ENCODE results near the gene TMEM135. TPM values are rescaled to one million over a fixed set of nuclear protein-coding genes. Genes with fewer than 3 reads are reported as not detected.
"Not testable (repeated sequence)": the region's sequence is repeated elsewhere in the genome, so short reads cannot be mapped to it uniquely, and the experiment has no call there.

TMEM135 gene
- 10 to 100 TPM in 4 of 5 donors, 1 to 10 TPM in 1; 6.3 to 20.8 (median 12.7) TPM for total RNA-seq
- total RNA-seq (2013): 19.1 TPM
- total RNA-seq: 5.4 to 36.2 (median 20.8) reads per million in 29 experiments

DNA sequence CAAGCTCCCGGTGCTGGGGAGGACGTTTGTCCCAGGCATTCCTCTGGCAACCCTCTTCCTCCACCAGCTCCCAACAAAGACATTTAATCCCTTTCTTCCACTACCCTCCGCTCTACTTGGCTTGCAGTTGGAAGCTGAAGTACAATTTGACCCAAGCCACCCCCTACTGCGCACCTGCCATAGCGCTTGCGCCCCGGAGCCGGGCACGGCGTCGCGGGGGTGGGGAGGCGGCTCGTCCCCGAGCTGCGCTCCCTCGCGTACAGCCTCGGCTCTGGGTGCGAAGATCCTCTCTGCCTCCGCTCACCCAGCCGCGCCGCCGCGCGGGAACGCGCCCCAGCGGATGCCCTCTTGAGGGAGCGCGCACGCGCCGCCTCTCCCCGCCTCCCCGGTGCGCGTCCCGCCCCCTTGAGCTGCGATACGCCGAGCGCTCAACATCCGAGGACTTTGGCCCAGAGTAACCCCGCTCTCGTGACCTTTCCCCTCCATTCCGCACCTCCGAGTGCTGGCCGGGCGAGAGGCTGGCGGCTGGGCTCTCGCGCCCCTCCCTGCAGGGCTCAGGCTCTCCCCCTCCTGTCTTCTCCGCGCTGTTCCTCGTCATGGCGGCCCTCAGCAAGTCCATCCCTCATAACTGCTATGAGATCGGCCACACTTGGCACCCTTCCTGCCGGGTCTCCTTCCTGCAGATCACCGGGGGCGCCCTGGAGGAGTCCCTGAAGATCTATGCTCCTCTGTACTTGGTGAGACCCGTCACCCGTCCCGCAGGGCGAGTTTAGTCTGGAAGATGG is at the start of gene TMEM135:
TSS of gene TMEM135 (plus strand) at position 485 of the 785 bp plus-strand sequence. CDS start at position 597, 112 bp downstream.
- peaks cover 12 to 14% of the 10 kb centered on the region in 2 experiments for H3K4me1 ChIP-seq (ENCODE audit: control insufficient read depth in 1 of 2, extremely low read depth in 1 of 2, insufficient read depth in 2 of 2, low read length in 2 of 2)
- Mint-ChIP-seq H3K27ac (peak within 1 kb of the TSS; percentile 81 to 94), H3K36me3 (peaks cover 16% of the 10 kb centered on the region), H3K4me1 (peaks cover 56 to 60% (median 58%) of the 10 kb centered on the region in 3 donors), H3K27me3 (no peaks in the 10 kb centered on the region), H3K9me3 (no peaks in the 10 kb centered on the region), H3K4me3 (peak within 1 kb of the TSS; percentile 96 to 97 (median 96))
- WGBS (ENCODE audit: insufficient coverage): under 1% methylated on average over 60 of the region's 66 CpGs
- H3K27ac ChIP-seq (ENCODE audit: low read length): peak within 1 kb of the TSS; percentile 71
- DNase-seq: peak; percentile 82 to 94 (median 88)
- peak; percentile 94 to 96 (median 96) for ATAC-seq (replicated peaks in 1 of 4)
- H3K27me3 ChIP-seq (replicated peaks in 1 of 2; ENCODE audit: control insufficient read depth in 2 of 2, extremely low read depth in 1 of 2, insufficient read depth in 2 of 2, low read length in 1 of 2): no peaks in the 10 kb centered on the region
- no peaks in the 10 kb centered on the region for H3K36me3 ChIP-seq (ENCODE audit: control insufficient read depth in 2 of 2, extremely low read depth in 1 of 2, insufficient read depth in 1 of 2, low read length in 1 of 2)
- peak within 1 kb of the TSS; percentile 86 to 88 for H3K4me3 ChIP-seq (ENCODE audit: control insufficient read depth in 1 of 2, extremely low read depth in 1 of 2, low read length in 1 of 2)
- ChIA-PET CTCF (interaction anchor here in 1 of 2 donors (1.0 to 1.3 kb wide), 3 partner anchors 42 to 60 kb away, joined by 3 to 9 read pairs (median 4); no protein-coding TSS in a partner anchor), POLR2A (interaction anchor here (0.6 to 1.3 kb wide), 4 partner anchors 44 to 1293 kb away, joined by 5 to 16 read pairs (median 10); no protein-coding TSS in a partner anchor)
- no peaks in the 10 kb centered on the region for H3K9me3 ChIP-seq

DNA sequence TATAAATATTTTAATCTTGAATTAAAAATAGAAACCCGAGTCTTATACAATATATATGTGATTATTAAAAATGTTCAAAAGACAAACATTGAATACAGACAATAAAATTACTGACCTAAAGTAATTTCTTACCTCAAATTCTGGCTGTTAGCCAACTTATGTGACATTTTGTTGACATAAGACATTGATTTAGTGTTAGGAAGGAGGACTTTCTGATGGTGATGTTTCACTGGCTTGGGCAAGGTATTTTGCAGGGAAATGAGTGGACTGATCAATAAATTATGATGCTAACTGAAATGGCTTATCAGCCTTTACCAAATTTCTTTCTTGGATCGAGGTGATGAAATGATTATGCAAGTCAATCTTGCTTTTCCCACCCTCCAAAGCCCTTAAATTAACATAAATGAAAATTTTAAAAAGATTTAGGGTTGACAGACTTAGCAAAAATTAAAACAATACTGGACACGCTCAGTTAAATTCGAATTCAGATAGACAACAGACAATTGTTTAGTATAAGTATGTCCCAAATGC is 49.3 kb upstream of the TMEM135 start:
- no peaks in the 10 kb centered on the region for H3K4me1 Mint-ChIP-seq
- no peak overlapping the region for H3K4me3 Mint-ChIP-seq
- ATAC-seq (replicated peaks in 1 of 4): no peak
- peaks cover 0 to 3% of the 10 kb centered on the region in 2 donors for H3K27me3 Mint-ChIP-seq
- Histone ChIP-seq H3K9me3 (no peaks in the 10 kb centered on the region), H3K4me3 (ENCODE audit: control insufficient read depth in 1 of 2, extremely low read depth in 1 of 2, low read length in 1 of 2) (no peak overlapping the region), H3K36me3 (ENCODE audit: control insufficient read depth in 2 of 2, extremely low read depth in 1 of 2, insufficient read depth in 1 of 2, low read length in 1 of 2) (no peaks in the 10 kb centered on the region), H3K27ac (ENCODE audit: low read length) (no peak overlapping the region), H3K4me1 (ENCODE audit: control insufficient read depth in 1 of 2, extremely low read depth in 1 of 2, insufficient read depth in 2 of 2, low read length in 2 of 2) (no peaks in the 10 kb centered on the region), H3K27me3 (replicated peaks in 1 of 2; ENCODE audit: control insufficient read depth in 2 of 2, extremely low read depth in 1 of 2, insufficient read depth in 2 of 2, low read length in 1 of 2) (peaks cover 0 to 4% of the 10 kb centered on the region in 2 experiments)
- no peaks in the 10 kb centered on the region for H3K9me3 Mint-ChIP-seq
- H3K36me3 Mint-ChIP-seq: no peaks in the 10 kb centered on the region
- CTCF ChIA-PET: no interaction called here
- POLR2A ChIA-PET: no interaction called here
- H3K27ac Mint-ChIP-seq: no peak overlapping the region
- WGBS (ENCODE audit: insufficient coverage): no CpG with 5 or more reads among the region's 4 CpGs
- no peak for DNase-seq

DNA sequence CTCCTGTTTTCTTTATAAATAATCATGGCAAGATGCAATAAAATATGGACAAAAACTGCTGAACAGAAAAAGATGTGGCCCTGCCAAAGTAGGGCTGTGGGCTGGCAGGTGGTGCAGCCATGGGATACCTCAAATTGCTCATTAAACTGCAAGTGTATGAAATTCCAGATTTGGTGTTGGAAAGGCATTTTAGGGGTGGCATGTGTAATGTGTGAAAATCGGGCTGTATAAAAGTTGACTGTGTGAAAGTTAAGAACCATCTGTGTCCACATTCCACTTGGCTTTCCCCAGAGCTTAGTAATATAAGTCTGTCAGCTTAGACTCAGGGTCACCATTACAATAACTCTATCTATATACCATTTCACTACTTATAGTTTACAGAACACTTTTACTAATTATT is 47.7 kb upstream of the TMEM135 start:
- no peak for ATAC-seq (replicated peaks in 1 of 4)
- Histone ChIP-seq H3K4me1 (ENCODE audit: control insufficient read depth in 1 of 2, extremely low read depth in 1 of 2, insufficient read depth in 2 of 2, low read length in 2 of 2) (no peaks in the 10 kb centered on the region), H3K27ac (ENCODE audit: low read length) (no peak overlapping the region), H3K9me3 (no peaks in the 10 kb centered on the region), H3K27me3 (replicated peaks in 1 of 2; ENCODE audit: control insufficient read depth in 2 of 2, extremely low read depth in 1 of 2, insufficient read depth in 2 of 2, low read length in 1 of 2) (peaks cover 0 to 4% of the 10 kb centered on the region in 2 experiments), H3K4me3 (ENCODE audit: control insufficient read depth in 1 of 2, extremely low read depth in 1 of 2, low read length in 1 of 2) (no peak overlapping the region), H3K36me3 (ENCODE audit: control insufficient read depth in 2 of 2, extremely low read depth in 1 of 2, insufficient read depth in 1 of 2, low read length in 1 of 2) (no peaks in the 10 kb centered on the region)
- Mint-ChIP-seq H3K4me3 (no peak overlapping the region), H3K27ac (no peak overlapping the region), H3K36me3 (no peaks in the 10 kb centered on the region), H3K4me1 (no peaks in the 10 kb centered on the region), H3K9me3 (no peaks in the 10 kb centered on the region), H3K27me3 (peaks cover 0 to 3% of the 10 kb centered on the region in 2 donors)
- ChIA-PET POLR2A (interaction anchor here in 1 of 2 donors (0.6 kb wide), 1 partner anchor 10 kb away, joined by 8 read pairs; no protein-coding TSS in a partner anchor), CTCF (interaction anchor here in 1 of 2 donors (0.6 kb wide), 1 partner anchor 329 kb away, joined by 3 read pairs; no protein-coding TSS in a partner anchor)
- DNase-seq: no peak
- WGBS (ENCODE audit: insufficient coverage): no CpG with 5 or more reads among the region's 1 CpG

- WGBS (ENCODE audit: insufficient coverage): 67% methylated on average over 1 of the region's 3 CpGs
- POLR2A ChIA-PET: no interaction called here
- CTCF ChIA-PET: no interaction called here
Measured at GRCh38 chr11:86990515-86990914, 47.2 kb upstream of the TMEM135 start.

GRCh38 chr11:86991341-86991740 is 46.4 kb upstream of the TMEM135 start:
- POLR2A ChIA-PET: no interaction called here
- H3K9me3 ChIP-seq: no peaks in the 10 kb centered on the region

More at GRCh38 chr11:86990515-86990914, 47.2 kb upstream of the TMEM135 start:
- Histone ChIP-seq H3K4me1 (ENCODE audit: control insufficient read depth in 1 of 2, extremely low read depth in 1 of 2, insufficient read depth in 2 of 2, low read length in 2 of 2) (no peaks in the 10 kb centered on the region), H3K27me3 (replicated peaks in 1 of 2; ENCODE audit: control insufficient read depth in 2 of 2, extremely low read depth in 1 of 2, insufficient read depth in 2 of 2, low read length in 1 of 2) (peaks cover 0 to 2% of the 10 kb centered on the region in 2 experiments), H3K9me3 (no peaks in the 10 kb centered on the region), H3K36me3 (ENCODE audit: control insufficient read depth in 2 of 2, extremely low read depth in 1 of 2, insufficient read depth in 1 of 2, low read length in 1 of 2) (no peaks in the 10 kb centered on the region), H3K27ac (ENCODE audit: low read length) (no peak overlapping the region), H3K4me3 (ENCODE audit: control insufficient read depth in 1 of 2, extremely low read depth in 1 of 2, low read length in 1 of 2) (no peak overlapping the region)
- Mint-ChIP-seq H3K27ac (no peak overlapping the region), H3K9me3 (no peaks in the 10 kb centered on the region), H3K4me3 (no peak overlapping the region), H3K36me3 (no peaks in the 10 kb centered on the region), H3K27me3 (peaks cover 0 to 3% of the 10 kb centered on the region in 2 donors), H3K4me1 (no peaks in the 10 kb centered on the region)
- no peak for DNase-seq
- ATAC-seq (replicated peaks in 1 of 4): no peak

DNA sequence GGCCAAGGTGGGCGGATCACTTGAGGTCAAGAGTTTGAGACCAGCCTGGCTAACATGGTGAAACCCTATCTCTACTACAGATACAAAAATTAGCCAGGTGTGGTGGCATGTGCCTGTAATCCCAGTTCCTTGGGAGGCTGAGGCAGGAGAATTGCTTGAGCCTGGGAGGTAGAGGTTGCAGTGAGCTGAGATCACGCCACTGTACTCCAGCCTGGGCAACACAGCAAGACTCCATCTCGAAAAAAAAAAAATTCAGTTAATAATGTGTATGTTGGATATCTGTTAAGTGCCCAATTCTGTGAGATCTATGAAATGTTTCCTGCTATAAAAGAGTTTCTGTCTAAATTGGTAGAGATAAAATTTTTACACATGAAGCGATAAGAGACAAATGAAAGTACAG is 45.4 kb upstream of the TMEM135 start:
- H3K27ac Mint-ChIP-seq; H3K36me3 Mint-ChIP-seq; CTCF ChIA-PET; H3K4me1 ChIP-seq (ENCODE audit: control insufficient read depth in 1 of 2, extremely low read depth in 1 of 2, insufficient read depth in 2 of 2, low read length in 2 of 2); POLR2A ChIA-PET; H3K4me3 ChIP-seq (ENCODE audit: control insufficient read depth in 1 of 2, extremely low read depth in 1 of 2, low read length in 1 of 2); H3K27me3 ChIP-seq (replicated peaks in 1 of 2; ENCODE audit: control insufficient read depth in 2 of 2, extremely low read depth in 1 of 2, insufficient read depth in 2 of 2, low read length in 1 of 2); H3K4me1 Mint-ChIP-seq; H3K4me3 Mint-ChIP-seq; DNase-seq; H3K27ac ChIP-seq (ENCODE audit: low read length); ATAC-seq (replicated peaks in 1 of 4); H3K27me3 Mint-ChIP-seq; H3K9me3 ChIP-seq; H3K36me3 ChIP-seq (ENCODE audit: control insufficient read depth in 2 of 2, extremely low read depth in 1 of 2, insufficient read depth in 1 of 2, low read length in 1 of 2); H3K9me3 Mint-ChIP-seq: not testable (repeated sequence)
- 100% methylated on average over 1 of the region's 4 CpGs for WGBS (ENCODE audit: insufficient coverage)

More at GRCh38 chr11:86991341-86991740, 46.4 kb upstream of the TMEM135 start:
- Histone ChIP-seq H3K36me3 (ENCODE audit: control insufficient read depth in 2 of 2, extremely low read depth in 1 of 2, insufficient read depth in 1 of 2, low read length in 1 of 2) (no peaks in the 10 kb centered on the region), H3K4me3 (ENCODE audit: control insufficient read depth in 1 of 2, extremely low read depth in 1 of 2, low read length in 1 of 2) (no peak overlapping the region), H3K27me3 (replicated peaks in 1 of 2; ENCODE audit: control insufficient read depth in 2 of 2, extremely low read depth in 1 of 2, insufficient read depth in 2 of 2, low read length in 1 of 2) (peaks cover 0 to 2% of the 10 kb centered on the region in 2 experiments), H3K27ac (ENCODE audit: low read length) (no peak overlapping the region), H3K4me1 (ENCODE audit: control insufficient read depth in 1 of 2, extremely low read depth in 1 of 2, insufficient read depth in 2 of 2, low read length in 2 of 2) (no peaks in the 10 kb centered on the region)
- ATAC-seq (replicated peaks in 1 of 4) (no peak), DNase-seq (no peak)
- no peaks in the 10 kb centered on the region for H3K36me3 Mint-ChIP-seq
- H3K4me3 Mint-ChIP-seq: no peak overlapping the region
- WGBS (ENCODE audit: insufficient coverage): no CpG with 5 or more reads among the region's 5 CpGs
- H3K9me3 Mint-ChIP-seq: no peaks in the 10 kb centered on the region
- H3K27me3 Mint-ChIP-seq: peaks cover 0 to 3% of the 10 kb centered on the region in 2 donors
- CTCF ChIA-PET: interaction anchor here in 1 of 2 donors (0.7 to 0.8 kb wide), 2 partner anchors 8 to 724 kb away, joined by 3 to 5 read pairs; no protein-coding TSS in a partner anchor
- no peak overlapping the region for H3K27ac Mint-ChIP-seq
- H3K4me1 Mint-ChIP-seq: no peaks in the 10 kb centered on the region

All from T-cell (primary cell).